GM03348 (cell line): ENCODE data around the gene IVD.
A peak's percentile ranks its signal among the peaks of the same experiment; 100 is the strongest.

Experiments
- DNase-seq: peaks from one replicate; pipeline ENCODE4 v3.0.0; 2012; ENCODE audit warnings: low spot score

IVD gene

GRCh38 chr15:40405501-40406381 lies at the start of gene IVD:
Gene IVD, plus strand, starts transcription at chr15:40405795. Its CDS starts 33 bp downstream, at chr15:40405828.
- DNase-seq, result peak; percentile 100

GRCh38 chr15:40355976-40356585 lies 49.5 kb upstream of the IVD start:
- DNase-seq, result no peak

GRCh38 chr15:40357246-40357645 lies 48.3 kb upstream of the IVD start:
- no peak for DNase-seq

GRCh38 chr15:40357723-40358470 lies 47.7 kb upstream of the IVD start, which contains the start of gene DISP2:
Gene DISP2, plus strand, starts transcription at chr15:40358219. Its CDS starts 103 bp downstream, at chr15:40358322.
- DNase-seq, result peak; percentile 100

- DNase-seq, result peak; percentile 17
These were observed 46.9 kb upstream of the IVD start for GRCh38 chr15:40358471-40359353.

GRCh38 chr15:40360015-40360414 lies 45.6 kb upstream of the IVD start:
- DNase-seq, result no peak

GRCh38 chr15:40361640-40362039 lies 44.0 kb upstream of the IVD start:
- DNase-seq, result no peak

GRCh38 chr15:40363611-40364010 lies 42.0 kb upstream of the IVD start:
- DNase-seq, result no peak

- no peak for DNase-seq
These were observed 41.3 kb upstream of the IVD start for GRCh38 chr15:40364251-40364650.

GRCh38 chr15:40365016-40365415 lies 40.6 kb upstream of the IVD start:
- no peak for DNase-seq

- no peak for DNase-seq
These were observed 39.8 kb upstream of the IVD start for GRCh38 chr15:40365624-40366456.

GRCh38 chr15:40366457-40367370 lies 38.9 kb upstream of the IVD start:
- DNase-seq, result no peak

- no peak for DNase-seq
These were observed 38.3 kb upstream of the IVD start for GRCh38 chr15:40367371-40367685.

GRCh38 chr15:40367686-40368611 lies 37.6 kb upstream of the IVD start:
- DNase-seq, result peak; percentile 92

- DNase-seq, result no peak
These were observed 36.7 kb upstream of the IVD start for GRCh38 chr15:40368719-40369473.

- no peak for DNase-seq
These were observed 36.1 kb upstream of the IVD start for GRCh38 chr15:40369474-40369869.

GRCh38 chr15:40369971-40370370 lies 35.6 kb upstream of the IVD start:
- DNase-seq, result no peak

GRCh38 chr15:40372981-40373380 lies 32.6 kb upstream of the IVD start:
- no peak for DNase-seq
